KG1 (cell line): ENCODE data around the gene B3GNT9.
A peak's percentile ranks its signal among the peaks of the same experiment; 100 is the strongest.

Experiments used
- DNase-seq: peaks from one replicate; lab custom pipeline; 2025; lab: John Stamatoyannopoulos, UW

The B3GNT9 gene

DNA sequence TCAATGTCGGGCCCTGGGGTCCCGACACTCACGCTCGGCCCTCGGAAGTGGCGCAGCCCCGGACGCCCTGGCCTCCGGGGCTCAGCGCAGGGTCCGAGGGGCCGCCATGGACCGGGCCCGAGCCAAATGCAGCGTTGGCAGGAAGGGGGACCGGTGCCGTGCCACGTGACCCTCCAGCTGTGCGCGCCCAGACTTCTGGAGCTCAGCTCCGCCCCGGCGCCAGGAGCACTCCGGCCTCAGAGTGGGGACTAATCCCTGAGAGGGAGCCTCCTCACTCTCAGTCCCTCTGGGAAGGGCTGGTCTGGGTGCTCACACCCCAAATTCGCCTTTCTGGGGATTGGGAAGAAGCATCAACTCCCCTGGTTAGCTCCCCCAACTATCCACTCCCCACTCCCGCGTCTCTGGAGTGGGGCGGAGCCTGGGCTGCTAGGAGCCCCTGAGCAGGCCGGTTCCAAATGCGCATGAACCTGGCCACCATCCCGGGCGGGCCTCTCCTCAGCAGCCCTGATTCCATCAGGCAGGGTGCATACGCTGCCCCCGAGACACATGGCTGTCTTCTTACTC is at the start of gene B3GNT9:
Gene B3GNT9 (minus strand): TSS at position 166 of the 564 bp plus-strand sequence. CDS start 513 bp downstream, outside the sequence.
- no peak for DNase-seq

- DNase-seq = no peak
These were observed 49.7 kb upstream of the B3GNT9 start for GRCh38 chr16:67200491-67200890.

DNA sequence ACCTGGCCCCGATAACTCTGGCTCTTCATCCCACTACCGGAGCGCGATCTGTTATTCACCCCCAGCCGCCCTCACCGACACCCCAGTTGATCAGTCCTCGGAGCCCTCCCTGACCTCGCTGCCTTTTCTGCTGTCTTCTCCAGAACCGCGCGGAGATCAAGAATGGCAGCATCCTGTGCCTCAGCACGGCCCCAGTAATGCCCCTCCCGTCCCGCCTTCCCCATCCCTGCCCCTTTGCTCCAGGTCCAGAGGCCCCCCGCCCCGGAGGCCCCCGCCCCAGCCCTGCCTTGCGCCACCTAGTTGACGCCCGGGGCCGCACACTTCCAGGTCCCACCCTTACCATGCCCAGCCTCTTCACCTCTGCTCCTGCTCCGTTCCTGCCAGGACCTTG is 49.0 kb upstream of the B3GNT9 start:
- no peak for DNase-seq

DNA sequence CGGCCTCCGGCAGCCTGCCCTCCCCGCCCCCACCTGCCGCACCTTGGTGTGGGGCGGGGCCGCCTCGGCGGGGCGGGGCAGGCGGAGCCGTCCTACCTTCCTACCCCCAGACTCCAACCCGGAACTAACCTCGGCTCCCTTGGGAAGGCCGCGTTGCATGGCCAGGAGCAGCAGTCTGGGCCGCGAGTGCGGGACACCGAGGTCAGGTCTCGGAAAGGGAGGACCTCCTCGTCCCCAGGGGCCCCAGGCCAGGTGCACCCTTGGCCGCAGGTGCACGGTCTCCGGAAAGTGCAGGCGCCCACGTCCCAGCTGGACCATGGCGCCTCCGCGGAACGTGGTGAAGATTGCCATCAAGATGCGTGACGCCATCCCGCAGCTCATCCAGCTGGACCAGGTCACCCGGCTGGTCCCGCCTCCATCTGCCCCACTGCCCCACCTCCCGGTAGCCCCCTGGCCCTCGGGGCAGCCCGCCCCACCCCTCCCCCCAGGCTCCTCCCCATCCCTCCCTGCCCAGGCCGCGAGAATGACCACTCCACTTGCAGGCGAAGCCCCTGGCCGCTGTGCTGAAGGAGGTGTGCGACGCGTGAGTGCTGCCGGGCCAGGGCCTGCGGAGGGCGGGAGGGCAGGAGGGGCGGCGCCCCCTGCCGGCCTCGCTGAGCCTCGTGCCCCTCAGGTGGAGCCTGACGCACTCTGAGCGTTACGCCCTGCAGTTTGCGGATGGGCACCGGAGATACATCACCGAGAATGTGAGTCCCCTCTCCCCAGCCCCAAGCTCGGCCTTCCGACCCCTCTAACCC is 48.4 kb upstream of the B3GNT9 start, which contains the start of gene ELMO3:
Gene ELMO3 (plus strand): TSS at position 121 of the 797 bp plus-strand sequence. CDS start 196 bp downstream, at position 317.
- no peak for DNase-seq

- no peak for DNase-seq
These were observed 47.5 kb upstream of the B3GNT9 start for GRCh38 chr16:67198238-67198734.

DNA sequence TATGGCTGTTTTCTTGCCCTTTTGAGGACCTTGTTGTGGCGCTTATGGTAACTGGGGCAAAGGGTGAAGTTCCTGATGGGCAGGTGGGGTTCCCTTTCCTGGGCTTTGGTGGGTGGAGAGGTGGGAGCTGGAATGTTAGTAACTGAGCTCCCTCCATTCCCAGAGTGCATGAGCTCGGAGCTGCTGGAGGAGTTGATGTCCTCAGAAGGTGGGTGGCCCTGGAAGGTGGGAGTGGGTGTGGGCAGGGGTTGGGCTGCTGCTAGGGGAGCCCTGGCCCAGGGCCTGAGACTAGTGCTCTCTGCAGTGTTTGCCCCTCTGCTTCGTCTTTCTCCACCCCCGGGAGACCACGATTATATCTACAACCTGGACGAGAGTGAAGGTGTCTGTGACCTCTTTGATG is 46.9 kb upstream of the B3GNT9 start:
- DNase-seq = no peak

GRCh38 chr16:67196881-67197280 is 46.1 kb upstream of the B3GNT9 start:
- no peak for DNase-seq

DNA sequence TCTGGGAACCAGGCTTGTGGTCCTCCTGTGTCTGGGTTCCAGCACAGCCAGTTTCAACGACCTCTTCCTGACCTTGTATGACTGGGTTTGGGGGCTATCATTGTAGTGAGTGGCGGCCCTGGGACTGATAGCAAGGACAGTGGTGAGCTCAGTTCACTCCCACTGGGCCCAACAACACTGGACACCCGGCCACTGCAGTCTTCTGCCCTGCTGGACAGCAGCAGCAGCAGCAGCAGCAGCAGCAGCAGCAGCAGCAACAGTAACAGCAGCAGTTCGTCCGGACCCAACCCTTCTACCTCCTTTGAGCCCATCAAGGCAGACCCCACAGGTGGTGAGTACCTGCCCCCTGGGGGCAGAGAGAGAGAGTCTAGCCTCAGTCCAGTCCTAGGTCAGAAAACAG is 44.9 kb upstream of the B3GNT9 start:
- no peak for DNase-seq

GRCh38 chr16:67194260-67194659 is 43.5 kb upstream of the B3GNT9 start:
- no peak for DNase-seq

DNA sequence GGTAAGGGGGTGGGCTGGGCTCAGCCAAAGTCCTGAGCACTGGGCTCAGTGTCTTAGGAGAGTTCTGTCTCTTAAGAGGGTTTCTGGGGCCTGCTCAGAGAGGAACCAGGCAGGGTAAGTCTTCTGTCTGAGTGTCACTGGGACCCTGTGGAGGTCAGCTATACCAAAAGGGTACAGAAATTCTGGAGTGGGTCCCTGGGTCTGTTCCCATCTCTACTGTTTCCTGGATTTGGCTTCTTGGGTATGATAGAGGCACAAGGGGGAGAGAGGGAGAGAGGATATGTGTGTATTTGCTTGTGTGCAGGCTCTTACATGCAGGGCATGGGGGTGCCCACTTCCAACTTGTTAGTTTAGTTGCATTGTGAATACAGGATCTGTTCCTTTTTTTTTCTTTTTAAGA is 42.7 kb upstream of the B3GNT9 start:
- no peak for DNase-seq

DNA sequence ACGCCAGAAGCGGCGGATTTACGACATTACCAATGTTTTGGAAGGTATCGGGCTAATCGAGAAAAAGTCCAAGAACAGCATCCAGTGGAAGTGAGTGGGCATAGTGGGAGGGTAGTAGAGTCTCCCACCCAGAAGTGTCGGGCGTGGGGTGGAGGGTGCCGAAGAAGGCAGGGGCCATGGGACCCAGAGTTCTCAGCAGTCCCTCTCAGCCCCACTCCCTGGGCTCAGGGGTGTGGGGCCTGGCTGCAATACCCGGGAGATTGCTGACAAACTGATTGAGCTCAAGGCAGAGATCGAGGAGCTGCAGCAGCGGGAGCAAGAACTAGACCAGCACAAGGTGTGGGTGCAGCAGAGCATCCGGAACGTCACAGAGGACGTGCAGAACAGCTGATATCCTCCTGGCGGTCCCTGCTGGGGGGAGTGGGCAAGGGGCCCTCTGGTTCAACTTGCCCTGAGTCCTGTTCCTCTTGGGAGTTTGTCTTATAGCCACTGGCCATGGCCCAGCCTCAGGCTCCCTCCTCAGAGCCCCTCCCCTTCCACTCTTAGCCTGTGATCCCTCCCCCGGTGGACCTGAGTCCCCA is 42.1 kb upstream of the B3GNT9 start:
- DNase-seq = no peak

- peak; percentile 86 for DNase-seq
These were observed 41.3 kb upstream of the B3GNT9 start, which contains the start of gene E2F4 for GRCh38 chr16:67191995-67192681. Gene E2F4 (plus strand): TSS chr16:67192155. CDS start chr16:67192228, 73 bp downstream.

DNA sequence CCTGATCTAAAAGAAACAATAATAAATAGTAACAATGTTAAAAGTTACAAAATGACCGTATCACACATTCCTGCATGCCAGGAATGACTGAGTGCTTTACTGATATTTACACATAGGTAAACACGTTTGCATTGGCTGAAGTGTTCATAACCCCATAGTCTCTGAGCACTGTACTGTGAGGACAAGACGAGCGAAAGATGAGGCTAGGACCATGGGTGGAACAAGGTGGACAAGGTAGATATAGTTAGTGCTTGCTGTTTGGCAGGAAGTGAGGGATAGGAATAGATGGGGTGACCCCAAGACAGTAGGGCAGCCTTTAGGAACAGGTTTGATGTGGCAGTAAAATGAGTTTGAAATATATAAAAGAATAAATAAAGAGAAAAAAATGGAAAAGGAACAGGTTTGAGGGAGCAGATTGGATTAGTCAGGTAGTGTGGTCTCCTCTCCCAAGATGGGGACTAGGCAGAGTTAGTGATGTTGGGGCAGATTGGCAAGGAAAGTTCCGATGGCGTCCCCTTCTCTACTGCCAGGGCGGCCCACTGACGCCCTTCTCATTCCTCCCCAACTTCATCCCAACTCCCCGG is 40.7 kb upstream of the B3GNT9 start:
- no peak for DNase-seq

DNA sequence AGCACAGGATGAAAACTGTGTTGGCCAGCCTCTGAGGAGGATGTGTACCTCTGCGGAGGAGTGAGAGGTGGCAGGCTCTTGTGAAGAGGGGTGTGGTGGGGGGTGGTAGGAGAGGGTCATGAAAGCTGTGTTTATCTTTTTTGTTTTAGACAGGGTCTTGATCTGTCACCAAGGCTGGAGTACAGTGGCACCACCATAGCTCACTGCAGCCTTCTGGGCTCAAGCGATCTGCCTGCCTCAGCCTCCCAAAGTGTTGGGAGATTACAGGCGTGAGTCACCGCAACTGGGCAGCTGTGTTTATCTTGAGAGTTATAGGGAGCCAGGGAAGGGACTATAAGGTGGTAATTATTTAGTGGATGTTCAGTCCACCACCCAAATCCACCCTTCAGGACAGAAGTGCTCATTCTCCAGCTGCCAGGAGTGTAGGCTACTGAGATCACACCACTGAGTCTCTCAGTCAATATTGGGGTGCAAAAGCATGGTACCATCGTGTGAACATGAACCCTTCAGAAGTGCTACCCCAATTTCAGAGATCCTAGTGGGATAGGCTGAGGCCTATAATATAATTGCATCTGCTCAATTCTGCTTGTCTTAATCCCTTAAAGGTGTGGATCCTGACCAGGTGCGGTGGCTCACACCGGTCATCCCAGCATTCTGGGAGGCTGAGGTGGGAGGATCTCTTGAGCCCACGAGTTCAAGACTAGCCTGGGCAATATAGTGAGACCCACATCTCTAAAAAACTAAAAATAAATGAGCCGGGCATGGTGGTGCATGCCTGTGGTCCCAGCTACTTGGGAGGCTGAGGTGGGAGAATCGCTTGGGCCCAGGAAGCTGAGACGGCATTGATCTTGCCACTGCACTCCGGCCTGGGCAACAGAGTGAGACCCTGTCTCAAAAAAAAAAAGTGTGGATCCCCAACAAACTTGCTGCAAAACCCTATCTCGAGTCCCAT is 39.9 kb upstream of the B3GNT9 start:
- no peak for DNase-seq

- DNase-seq = no peak
These were observed 39.2 kb upstream of the B3GNT9 start, which contains the start of gene EXOC3L1 for GRCh38 chr16:67190041-67190440. Gene EXOC3L1 (minus strand): TSS chr16:67190136. CDS start chr16:67189676, 460 bp downstream.

GRCh38 chr16:67188798-67189197 is 38.0 kb upstream of the B3GNT9 start:
- no peak for DNase-seq

DNA sequence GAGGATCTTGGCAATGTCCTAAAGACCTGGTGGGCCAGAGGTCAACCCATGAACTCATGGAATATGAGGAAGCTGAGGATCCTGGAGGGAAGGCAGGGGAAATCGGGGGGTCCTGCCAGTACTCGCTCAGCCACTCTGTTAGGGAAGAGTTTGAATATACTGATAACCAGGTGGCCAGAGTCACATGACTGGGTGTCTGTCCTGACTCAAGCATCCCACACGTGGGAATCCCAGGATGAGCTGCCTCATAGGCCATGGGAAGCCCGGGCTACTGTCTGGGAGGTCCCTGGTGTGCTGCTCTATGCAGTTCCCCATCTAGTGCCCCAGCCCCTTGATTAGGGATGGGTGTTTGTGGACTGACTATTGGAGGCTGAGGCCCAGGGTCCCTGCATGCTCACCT is 37.5 kb upstream of the B3GNT9 start:
- no peak for DNase-seq

- no peak for DNase-seq
These were observed 36.5 kb upstream of the B3GNT9 start for GRCh38 chr16:67187175-67187890.

- DNase-seq = no peak
These were observed 35.8 kb upstream of the B3GNT9 start for GRCh38 chr16:67186550-67186950.

GRCh38 chr16:67185651-67186134 is 34.9 kb upstream of the B3GNT9 start:
- DNase-seq = no peak
